ENCODE results near the gene MGST3. TPM values are rescaled to one million over a fixed set of nuclear protein-coding genes. Genes with fewer than 3 reads are reported as not detected.

The MGST3 gene
- total RNA-seq, 1 experiment from 2014 or later = 90.1 TPM

- BruUV-seq (replicated peaks) = no TSS peak
- TF ChIP-seq, protein P1, sequence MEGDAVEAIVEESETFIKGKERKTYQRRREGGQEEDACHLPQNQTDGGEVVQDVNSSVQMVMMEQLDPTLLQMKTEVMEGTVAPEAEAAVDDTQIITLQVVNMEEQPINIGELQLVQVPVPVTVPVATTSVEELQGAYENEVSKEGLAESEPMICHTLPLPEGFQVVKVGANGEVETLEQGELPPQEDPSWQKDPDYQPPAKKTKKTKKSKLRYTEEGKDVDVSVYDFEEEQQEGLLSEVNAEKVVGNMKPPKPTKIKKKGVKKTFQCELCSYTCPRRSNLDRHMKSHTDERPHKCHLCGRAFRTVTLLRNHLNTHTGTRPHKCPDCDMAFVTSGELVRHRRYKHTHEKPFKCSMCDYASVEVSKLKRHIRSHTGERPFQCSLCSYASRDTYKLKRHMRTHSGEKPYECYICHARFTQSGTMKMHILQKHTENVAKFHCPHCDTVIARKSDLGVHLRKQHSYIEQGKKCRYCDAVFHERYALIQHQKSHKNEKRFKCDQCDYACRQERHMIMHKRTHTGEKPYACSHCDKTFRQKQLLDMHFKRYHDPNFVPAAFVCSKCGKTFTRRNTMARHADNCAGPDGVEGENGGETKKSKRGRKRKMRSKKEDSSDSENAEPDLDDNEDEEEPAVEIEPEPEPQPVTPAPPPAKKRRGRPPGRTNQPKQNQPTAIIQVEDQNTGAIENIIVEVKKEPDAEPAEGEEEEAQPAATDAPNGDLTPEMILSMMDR (conservative IDR thresholded peaks at IDR 0.05) = no peak
- no peak for TF ChIP-seq EZH2 (IDR thresholded peaks at IDR 0.05; ENCODE audit: low read depth)
- Histone ChIP-seq H3K79me2 (ENCODE audit: low read depth) (no peaks in the 10 kb centered on the region), H3K9me2 (ENCODE audit: insufficient read depth) (no peaks in the 10 kb centered on the region), H3K27ac (no peak overlapping the region), H3F3A (ENCODE audit: insufficient read depth, low read depth) (peaks cover 7% of the 10 kb centered on the region; the same call in 1 of the 2 replicates), H3K36me3 (ENCODE audit: low read depth) (peaks cover 4% of the 10 kb centered on the region), H3K4me1 (replicated peaks; ENCODE audit: insufficient read depth) (no peaks in the 10 kb centered on the region), H4K20me1 (ENCODE audit: insufficient read depth) (no peaks in the 10 kb centered on the region), H3K9me3 (ENCODE audit: insufficient read depth, low read depth) (no peaks in the 10 kb centered on the region), H3K4me2 (no peak overlapping the region), H2AFZ (no peak overlapping the region), H3K27me3 (ENCODE audit: insufficient read depth, low read depth) (no peaks in the 10 kb centered on the region), H3K4me3 (no peak overlapping the region)
- CTCF ChIA-PET = no interaction called here
- POLR2A ChIA-PET (ENCODE audit: unreplicated experiment) = no interaction called here
- intact Hi-C loops (cut with micrococcal nuclease; ENCODE audit: unreplicated experiment) = no loop called here
- DNase-seq = no peak
These were observed 28.5 kb downstream of the MGST3 start for GRCh38 chr1:165659581-165659895.

GRCh38 chr1:165661703-165662102 lies 30.7 kb downstream of the MGST3 start:
- Histone ChIP-seq H3K36me3 (ENCODE audit: low read depth) (peaks cover 4% of the 10 kb centered on the region; the same call in 1 of the 2 replicates), H3K9me2 (ENCODE audit: insufficient read depth) (no peaks in the 10 kb centered on the region), H3K79me2 (ENCODE audit: low read depth) (no peaks in the 10 kb centered on the region), H3K4me2 (no peak overlapping the region), H3K27ac (no peak overlapping the region), H3K27me3 (ENCODE audit: insufficient read depth, low read depth) (no peaks in the 10 kb centered on the region), H3F3A (ENCODE audit: insufficient read depth, low read depth) (peaks cover 7% of the 10 kb centered on the region; the same call in 1 of the 2 replicates), H4K20me1 (ENCODE audit: insufficient read depth) (no peaks in the 10 kb centered on the region), H3K9me3 (ENCODE audit: insufficient read depth, low read depth) (no peaks in the 10 kb centered on the region), H3K4me1 (replicated peaks; ENCODE audit: insufficient read depth) (no peaks in the 10 kb centered on the region), H2AFZ (no peak overlapping the region), H3K4me3 (no peak overlapping the region)
- intact Hi-C loops (cut with micrococcal nuclease; ENCODE audit: unreplicated experiment) = no loop called here
- TF ChIP-seq EZH2 (IDR thresholded peaks at IDR 0.05; ENCODE audit: low read depth) = no peak
- TF ChIP-seq, protein P1 (conservative IDR thresholded peaks at IDR 0.05) = no peak
- POLR2A ChIA-PET (ENCODE audit: unreplicated experiment) = interaction anchor here (0.5 kb wide), 1 partner anchor 1180 kb away, joined by 3 read pairs; no protein-coding TSS in a partner anchor
- no TSS peak for BruUV-seq (replicated peaks)
- CTCF ChIA-PET = no interaction called here
- no peak for DNase-seq

DNA sequence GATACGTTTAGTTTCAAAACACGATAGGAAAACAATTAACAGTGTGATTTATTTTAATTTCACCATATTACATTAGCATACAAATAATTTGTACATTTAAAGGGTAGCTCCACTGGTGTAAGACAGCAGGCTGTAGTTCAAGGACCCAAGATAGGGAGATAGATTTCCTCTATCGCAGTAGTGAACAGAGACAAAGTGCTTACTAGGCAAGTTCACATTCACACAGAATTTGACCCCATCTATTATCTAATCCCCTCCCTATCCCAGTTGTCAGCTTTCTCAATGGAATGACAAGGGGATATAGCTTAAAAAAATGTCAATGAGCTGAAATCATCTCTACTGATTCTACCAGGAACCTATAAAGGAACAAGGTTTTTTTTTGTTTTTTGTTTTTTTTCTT lies 31.2 kb downstream of the MGST3 start:
- Histone ChIP-seq H3K36me3 (ENCODE audit: low read depth) (peaks cover 4% of the 10 kb centered on the region; the same call in 1 of the 2 replicates), H3K9me2 (ENCODE audit: insufficient read depth) (no peaks in the 10 kb centered on the region), H4K20me1 (ENCODE audit: insufficient read depth) (no peaks in the 10 kb centered on the region), H3K79me2 (ENCODE audit: low read depth) (no peaks in the 10 kb centered on the region), H3K27ac (no peak overlapping the region), H3K27me3 (ENCODE audit: insufficient read depth, low read depth) (no peaks in the 10 kb centered on the region), H3K4me2 (no peak overlapping the region), H3K4me1 (replicated peaks; ENCODE audit: insufficient read depth) (no peaks in the 10 kb centered on the region), H2AFZ (no peak overlapping the region), H3F3A (ENCODE audit: insufficient read depth, low read depth) (peaks cover 7% of the 10 kb centered on the region; the same call in 1 of the 2 replicates), H3K9me3 (ENCODE audit: insufficient read depth, low read depth) (no peaks in the 10 kb centered on the region), H3K4me3 (no peak overlapping the region)
- BruUV-seq (replicated peaks) = no TSS peak
- no peak for DNase-seq
- intact Hi-C loops (cut with micrococcal nuclease; ENCODE audit: unreplicated experiment) = no loop called here
- CTCF ChIA-PET = no interaction called here
- POLR2A ChIA-PET (ENCODE audit: unreplicated experiment) = interaction anchor here (0.5 kb wide), 1 partner anchor 1179 kb away, joined by 3 read pairs; no protein-coding TSS in a partner anchor
- TF ChIP-seq EZH2 (IDR thresholded peaks at IDR 0.05; ENCODE audit: low read depth) = no peak
- TF ChIP-seq, protein P1 (conservative IDR thresholded peaks at IDR 0.05) = no peak

Data from PC-9 (cell line).